ENCODE results near the gene EPS8L1. TPM values are rescaled to one million over a fixed set of nuclear protein-coding genes. Genes with fewer than 3 reads are reported as not detected.

The EPS8L1 gene
- total RNA-seq, 3 donors from 2014 or later (not counting 1 experiment from before 2014, with no cell fraction given), result 8.8 to 15.7 (median 10.0) TPM

DNA sequence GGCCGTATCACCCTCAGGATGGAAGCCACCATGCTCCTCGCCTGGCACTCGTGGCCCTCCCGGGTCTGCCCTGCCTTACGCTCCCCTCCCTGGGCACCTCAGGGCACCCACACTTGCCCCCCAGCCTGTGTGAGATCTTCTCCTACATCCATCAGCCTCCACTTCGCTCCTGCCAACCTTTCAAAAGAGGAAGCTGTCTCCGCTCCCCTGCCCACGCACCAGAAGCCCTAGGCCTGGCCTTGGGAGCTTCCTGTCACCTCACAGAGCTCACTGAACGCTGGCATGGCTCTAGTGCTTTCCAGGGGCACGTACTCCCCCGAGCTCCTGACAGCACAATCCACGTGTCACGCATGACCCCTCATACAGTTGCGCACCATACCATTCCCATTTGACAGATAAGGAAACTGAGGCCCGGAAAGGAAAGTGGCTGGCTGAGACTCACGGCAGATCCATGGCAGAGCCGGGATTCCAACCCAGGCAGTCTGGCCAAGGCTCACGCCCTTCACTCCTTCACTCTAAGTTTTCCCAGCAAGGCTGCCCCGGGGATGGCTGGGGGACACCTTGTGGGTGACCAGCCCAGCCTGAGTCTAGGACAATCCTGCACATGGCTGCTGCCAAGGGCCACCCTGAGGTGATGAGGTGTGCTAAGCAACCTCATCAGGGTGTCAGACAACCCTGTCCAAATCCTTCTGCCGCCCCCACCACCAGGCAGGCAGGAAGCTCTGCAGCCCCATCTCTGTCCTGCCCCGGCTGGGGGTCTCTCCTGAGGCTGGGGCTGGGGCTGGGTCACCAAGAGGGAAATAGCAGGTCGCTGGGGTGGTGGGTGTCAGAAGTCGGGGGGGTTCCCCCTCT, 22.4 kb downstream of the EPS8L1 start:
- H3K27ac Mint-ChIP-seq, result no peak overlapping the region
- H3K4me3 Mint-ChIP-seq, result no peak overlapping the region

DNA sequence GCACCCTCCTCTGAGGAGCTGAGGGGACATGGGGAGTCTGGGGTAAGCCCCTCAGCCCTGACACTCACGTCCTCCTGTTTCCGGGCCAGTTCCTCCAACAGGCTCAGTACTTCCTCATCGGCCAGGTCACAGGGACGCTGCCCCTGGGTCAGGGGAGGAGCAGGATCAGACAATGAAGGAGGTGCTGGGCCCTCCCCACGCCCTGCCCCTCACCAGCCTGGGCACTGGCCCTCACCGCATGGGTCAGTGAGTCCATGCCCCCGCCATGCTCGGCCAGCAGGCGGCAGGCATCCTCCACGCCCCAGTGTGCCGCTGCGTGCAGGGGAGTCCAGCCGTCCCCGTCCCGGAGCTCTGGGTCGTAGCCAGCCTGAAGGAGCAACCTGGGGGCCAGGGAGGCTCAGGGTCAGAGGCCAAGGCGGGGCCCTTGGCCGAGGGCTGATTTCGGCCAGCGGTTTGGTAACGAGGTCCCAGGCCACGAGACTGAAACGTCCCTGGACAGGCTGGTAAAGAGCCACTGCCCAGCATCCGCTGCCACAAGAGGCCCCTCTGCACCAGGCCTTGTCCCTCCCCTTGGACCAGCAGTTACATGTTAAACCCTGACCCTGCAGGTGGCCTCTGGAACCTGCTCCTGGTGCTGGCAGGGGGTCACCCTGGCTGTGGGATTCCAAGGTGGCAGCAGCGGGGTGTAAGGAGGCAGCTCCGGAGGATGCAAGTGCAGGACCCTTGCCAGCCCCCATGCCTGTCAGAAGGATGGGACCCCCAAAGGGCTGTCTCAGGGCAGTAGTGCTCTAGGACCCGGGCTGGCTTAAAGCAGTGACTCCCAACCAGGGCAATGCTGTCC, 23.3 kb downstream of the EPS8L1 start:
- DNase-seq (no peak), ATAC-seq (no peak)
- no peak overlapping the region for H3K27ac Mint-ChIP-seq
- Histone ChIP-seq H3K27me3 (ENCODE audit: control insufficient read depth, insufficient read depth, low read length) (no peaks in the 10 kb centered on the region), H3K27ac (ENCODE audit: low read length) (no peak overlapping the region), H3K36me3 (ENCODE audit: control insufficient read depth, insufficient read depth, low read length) (peaks cover 49% of the 10 kb centered on the region), H3K9me3 (ENCODE audit: control insufficient read depth, insufficient read depth, low read length) (peaks cover 3% of the 10 kb centered on the region), H3K4me1 (ENCODE audit: control insufficient read depth, insufficient read depth, low read length) (no peaks in the 10 kb centered on the region), H3K4me3 (ENCODE audit: low read length) (no peak overlapping the region)
- TF ChIP-seq, protein P1, sequence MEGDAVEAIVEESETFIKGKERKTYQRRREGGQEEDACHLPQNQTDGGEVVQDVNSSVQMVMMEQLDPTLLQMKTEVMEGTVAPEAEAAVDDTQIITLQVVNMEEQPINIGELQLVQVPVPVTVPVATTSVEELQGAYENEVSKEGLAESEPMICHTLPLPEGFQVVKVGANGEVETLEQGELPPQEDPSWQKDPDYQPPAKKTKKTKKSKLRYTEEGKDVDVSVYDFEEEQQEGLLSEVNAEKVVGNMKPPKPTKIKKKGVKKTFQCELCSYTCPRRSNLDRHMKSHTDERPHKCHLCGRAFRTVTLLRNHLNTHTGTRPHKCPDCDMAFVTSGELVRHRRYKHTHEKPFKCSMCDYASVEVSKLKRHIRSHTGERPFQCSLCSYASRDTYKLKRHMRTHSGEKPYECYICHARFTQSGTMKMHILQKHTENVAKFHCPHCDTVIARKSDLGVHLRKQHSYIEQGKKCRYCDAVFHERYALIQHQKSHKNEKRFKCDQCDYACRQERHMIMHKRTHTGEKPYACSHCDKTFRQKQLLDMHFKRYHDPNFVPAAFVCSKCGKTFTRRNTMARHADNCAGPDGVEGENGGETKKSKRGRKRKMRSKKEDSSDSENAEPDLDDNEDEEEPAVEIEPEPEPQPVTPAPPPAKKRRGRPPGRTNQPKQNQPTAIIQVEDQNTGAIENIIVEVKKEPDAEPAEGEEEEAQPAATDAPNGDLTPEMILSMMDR (IDR thresholded peaks at IDR 0.05), result no peak
- no peaks in the 10 kb centered on the region for H3K9me3 Mint-ChIP-seq
- H3K27me3 Mint-ChIP-seq (ENCODE audit: low read depth in 2 of 2), result no peaks in the 10 kb centered on the region
- WGBS (ENCODE audit: insufficient coverage), result 96% methylated on average over 27 of the region's 27 CpGs
- H3K4me1 Mint-ChIP-seq, result peaks cover 0 to 10% of the 10 kb centered on the region in 2 donors
- H3K36me3 Mint-ChIP-seq, result no peaks in the 10 kb centered on the region
- intact Hi-C loops (cut with micrococcal nuclease), result no loop called here
- no peak overlapping the region for H3K4me3 Mint-ChIP-seq

More for the DNA sequence above, 22.4 kb downstream of the EPS8L1 start:
- intact Hi-C loops (cut with micrococcal nuclease), result no loop called here
- H3K27me3 ChIP-seq (ENCODE audit: control insufficient read depth, insufficient read depth, low read length), result no peaks in the 10 kb centered on the region
- no peak overlapping the region for H3K27ac ChIP-seq (ENCODE audit: low read length)
- DNase-seq, result no peak
- peaks cover 43% of the 10 kb centered on the region for H3K36me3 ChIP-seq (ENCODE audit: control insufficient read depth, insufficient read depth, low read length)
- WGBS (ENCODE audit: insufficient coverage), result 87% methylated on average over 23 of the region's 23 CpGs
- H3K9me3 ChIP-seq (ENCODE audit: control insufficient read depth, insufficient read depth, low read length), result no peaks in the 10 kb centered on the region
- H3K4me1 ChIP-seq (ENCODE audit: control insufficient read depth, insufficient read depth, low read length), result no peaks in the 10 kb centered on the region
- no peak overlapping the region for H3K4me3 ChIP-seq (ENCODE audit: low read length)
- Mint-ChIP-seq H3K27me3 (ENCODE audit: low read depth in 2 of 2) (no peaks in the 10 kb centered on the region), H3K9me3 (no peaks in the 10 kb centered on the region), H3K4me1 (peaks cover 0 to 10% of the 10 kb centered on the region in 2 donors), H3K36me3 (no peaks in the 10 kb centered on the region)
- TF ChIP-seq, protein P1 (IDR thresholded peaks at IDR 0.05), result no peak
- no peak for ATAC-seq

DNA sequence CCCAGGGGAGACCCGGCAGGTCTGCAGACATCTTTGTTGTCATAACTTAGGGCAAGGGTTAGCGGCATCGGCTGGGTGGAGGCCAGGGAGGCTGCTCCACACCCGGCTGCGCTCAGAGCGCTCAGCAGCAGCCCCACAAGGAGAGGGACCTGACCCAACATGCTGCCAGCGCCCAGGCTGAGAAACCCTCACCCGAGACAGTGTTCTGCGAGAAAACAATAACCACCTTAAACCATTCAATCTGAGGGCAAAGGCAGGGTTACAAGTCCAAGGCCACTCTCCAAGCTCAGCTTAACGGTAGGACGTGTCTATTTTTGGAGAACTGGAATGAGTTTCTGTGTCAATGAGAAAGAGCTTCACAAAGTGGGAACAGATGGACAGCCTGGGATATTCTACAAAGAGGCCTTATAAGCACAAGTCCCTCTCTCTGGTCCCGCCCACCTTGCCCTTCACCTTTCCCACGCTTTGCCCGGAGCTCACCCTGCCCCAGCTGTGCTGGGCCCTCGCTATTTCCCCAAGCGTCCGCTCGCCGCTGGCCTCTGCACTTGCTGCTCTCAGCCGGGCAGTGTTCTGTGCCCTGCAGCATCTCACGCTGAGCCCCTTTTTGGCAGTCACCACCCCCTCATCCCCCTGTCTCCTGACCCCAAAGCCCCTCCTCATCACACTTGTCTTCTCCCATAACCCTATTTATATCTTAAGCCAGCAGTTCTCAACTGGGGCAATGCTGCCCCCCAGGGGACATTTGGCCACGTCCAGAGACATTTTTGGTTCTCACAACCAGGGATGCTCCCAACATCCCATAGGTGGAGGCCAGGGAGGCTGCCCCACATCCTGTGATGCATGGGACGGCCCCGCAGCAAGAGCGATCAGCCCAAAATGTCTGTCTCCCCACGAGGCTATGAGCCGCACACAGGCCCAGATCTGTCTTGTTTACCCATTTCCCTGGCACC, 24.2 kb downstream of the EPS8L1 start:
- Histone ChIP-seq H3K36me3 (ENCODE audit: control insufficient read depth, insufficient read depth, low read length) (peaks cover 42% of the 10 kb centered on the region), H3K4me1 (ENCODE audit: control insufficient read depth, insufficient read depth, low read length) (no peaks in the 10 kb centered on the region), H3K4me3 (ENCODE audit: low read length) (no peak overlapping the region), H3K27me3 (ENCODE audit: control insufficient read depth, insufficient read depth, low read length) (no peaks in the 10 kb centered on the region), H3K27ac (ENCODE audit: low read length) (no peak overlapping the region), H3K9me3 (ENCODE audit: control insufficient read depth, insufficient read depth, low read length) (peaks cover 3% of the 10 kb centered on the region)
- Mint-ChIP-seq H3K4me3 (no peak overlapping the region), H3K36me3 (no peaks in the 10 kb centered on the region), H3K27me3 (ENCODE audit: low read depth in 2 of 2) (no peaks in the 10 kb centered on the region), H3K9me3 (no peaks in the 10 kb centered on the region), H3K27ac (no peak overlapping the region), H3K4me1 (peaks cover 0 to 10% of the 10 kb centered on the region in 2 donors)
- DNase-seq (no peak), ATAC-seq (no peak)
- intact Hi-C loops (cut with micrococcal nuclease), result no loop called here
- TF ChIP-seq, protein P1 (IDR thresholded peaks at IDR 0.05), result no peak
- 96% methylated on average over 26 of the region's 27 CpGs for WGBS (ENCODE audit: insufficient coverage)

Measured in natural killer cell (primary cell).